Measurements from ENCODE around the gene STK32B.

Gene STK32B

GRCh38 chr4:5547651-5548249 is 496.5 kb downstream of the STK32B start:
- DNase-seq: no peak

Data from retina (tissue), 1 donor.